Neural cell (in vitro differentiated cells): ENCODE data around the gene ZNF688. TPM values are rescaled to one million over a fixed set of nuclear protein-coding genes. Genes with fewer than 3 reads are reported as not detected.

Experiments
- H2AFZ ChIP-seq: fragments of 200-600, 300-800 bp; sonication (generic), shearing (Covaris generic); 2 replicates; pipeline ENCODE4 v1.6.0; 2014; ENCODE audit warnings: low read depth, mild to moderate bottlenecking, antibody characterized with exemption, low read length, moderate library complexity
- H3F3A ChIP-seq: fragments of 200-600 bp; shearing (Covaris generic); 2 replicates; pipeline ENCODE4 v1.6.1; 2016; ENCODE audit warnings: mild to moderate bottlenecking, moderate library complexity, mixed read lengths, antibody characterized with exemption, low read length; ENCODE audit not compliant: insufficient read depth, poor library complexity, severe bottlenecking
- H3K27ac ChIP-seq: fragments of 200-600, 300-800 bp; sonication (generic), shearing (Covaris generic); 2 replicates; pipeline ENCODE4 v1.5.1; 2014; ENCODE audit warnings: mild to moderate bottlenecking, low read length, moderate library complexity
- H3K27me3 ChIP-seq: fragments of 300-800, 200-600 bp; sonication (generic), shearing (Covaris generic); 2 replicates; pipeline ENCODE4 v1.6.0; 2014; ENCODE audit warnings: mild to moderate bottlenecking, low read depth, low read length, moderate library complexity; ENCODE audit not compliant: insufficient read depth
- H3K36me3 ChIP-seq: fragments of 300-800, 200-600 bp; sonication (generic), shearing (Covaris generic); 2 replicates; pipeline ENCODE4 v1.5.1; 2014; ENCODE audit warnings: mild to moderate bottlenecking, antibody characterized with exemption, low read length, moderate library complexity; ENCODE audit not compliant: insufficient read depth
- H3K4me2 ChIP-seq: fragments of 300-800, 200-600 bp; sonication (generic), shearing (Covaris generic); 2 replicates; pipeline ENCODE4 v1.6.0; 2014; ENCODE audit warnings: mild to moderate bottlenecking, low read length
- H3K4me3 ChIP-seq: fragments of 300-800, 200-600 bp; sonication (generic), shearing (Covaris generic); 2 replicates; pipeline ENCODE4 v1.5.1; 2014; ENCODE audit warnings: mild to moderate bottlenecking, low read length, moderate library complexity
- H3K79me2 ChIP-seq: fragments of 200-600 bp; shearing (Covaris generic); replicated peaks from 2 replicates; pipeline ENCODE4 v1.6.0; 2014; ENCODE audit warnings: mild to moderate bottlenecking, low read length, moderate library complexity; ENCODE audit not compliant: insufficient read depth
- H3K9ac ChIP-seq: fragments of 300-800, 200-600 bp; sonication (generic), shearing (Covaris generic); 2 replicates; pipeline ENCODE4 v1.6.1; 2016; ENCODE audit warnings: mild to moderate bottlenecking, low read length, mixed read lengths
- H3K9me2 ChIP-seq: fragments of 200-600 bp; shearing (Covaris generic); 2 replicates; pipeline ENCODE4 v1.6.1; 2016; ENCODE audit warnings: mild to moderate bottlenecking, low read length, mixed read lengths; ENCODE audit not compliant: insufficient read depth
- H3K9me3 ChIP-seq: fragments of 200-600, 300-800 bp; sonication (generic), shearing (Covaris generic); 2 replicates; pipeline ENCODE4 v1.6.1; 2016; ENCODE audit warnings: mild to moderate bottlenecking, mixed run types, low read length, moderate library complexity, mixed read lengths
- H4K20me1 ChIP-seq: fragments of 200-600 bp; shearing (Covaris generic); 2 replicates; pipeline ENCODE4 v1.6.1; 2016; ENCODE audit warnings: mild to moderate bottlenecking, mixed run types; ENCODE audit not compliant: insufficient read depth
- EP300 ChIP-seq: fragments of 450-650 bp; conservative IDR thresholded peaks from 2 replicates; pipeline ENCODE4 v1.6.1; 2014; ENCODE audit warnings: antibody characterized with exemption, mild to moderate bottlenecking, moderate library complexity; ENCODE audit not compliant: poor library complexity, severe bottlenecking
- EZH2 ChIP-seq: fragments of 200-600, 300-800 bp; shearing (Covaris generic), sonication (generic); IDR thresholded peaks from 2 replicates; pipeline ENCODE4 v1.6.1; 2014; ENCODE audit warnings: antibody characterized with exemption, low read length, borderline replicate concordance, mild to moderate bottlenecking; ENCODE audit not compliant: insufficient read depth, poor library complexity, severe bottlenecking
- MXI1 ChIP-seq: fragments of 450-650 bp; conservative IDR thresholded peaks from 2 replicates; pipeline ENCODE4 v1.6.1; 2014; ENCODE audit warnings: antibody characterized with exemption, mild to moderate bottlenecking; ENCODE audit not compliant: poor library complexity, severe bottlenecking
- POLR2AphosphoS5 ChIP-seq: IDR thresholded peaks from 2 replicates; pipeline ENCODE4 v1.6.1; 2012
- RAD21 ChIP-seq: fragments of 450-650 bp; conservative IDR thresholded peaks from 2 replicates; pipeline ENCODE4 v1.6.1; 2014; ENCODE audit warnings: antibody characterized with exemption, mild to moderate bottlenecking, moderate library complexity
- SMC3 ChIP-seq: fragments of 450-650 bp; conservative IDR thresholded peaks from 2 replicates; pipeline ENCODE4 v1.6.1; 2014; ENCODE audit warnings: antibody characterized with exemption, mild to moderate bottlenecking, moderate library complexity; ENCODE audit not compliant: poor library complexity
- TAF1 ChIP-seq: IDR thresholded peaks from 2 replicates; pipeline ENCODE4 v1.6.1; 2012; ENCODE audit warnings: low read depth
- polyA plus RNA-seq: library from polyadenylated mRNA; depleted of rRNA; stranded (reverse); fragments of >200 nt; gene quantifications from 2 replicates; pipeline ENCODE4 v1.2.3, GENCODE V29; 2014
- TF ChIP-seq, protein P1 (sequence below): fragments of 450-650 bp; IDR thresholded peaks from 2 replicates; pipeline ENCODE4 v1.5.1; 2014; ENCODE audit warnings: antibody characterized with exemption, mild to moderate bottlenecking, moderate library complexity; ENCODE audit not compliant: poor library complexity, severe bottlenecking
- TF ChIP-seq, protein P2 (sequence below): IDR thresholded peaks from 2 replicates; pipeline ENCODE4 v1.6.1; 2012; ENCODE audit warnings: borderline replicate concordance

ZNF688 gene
- polyA plus RNA-seq, 1 donor from 2014 or later = 28.4 TPM

DNA sequence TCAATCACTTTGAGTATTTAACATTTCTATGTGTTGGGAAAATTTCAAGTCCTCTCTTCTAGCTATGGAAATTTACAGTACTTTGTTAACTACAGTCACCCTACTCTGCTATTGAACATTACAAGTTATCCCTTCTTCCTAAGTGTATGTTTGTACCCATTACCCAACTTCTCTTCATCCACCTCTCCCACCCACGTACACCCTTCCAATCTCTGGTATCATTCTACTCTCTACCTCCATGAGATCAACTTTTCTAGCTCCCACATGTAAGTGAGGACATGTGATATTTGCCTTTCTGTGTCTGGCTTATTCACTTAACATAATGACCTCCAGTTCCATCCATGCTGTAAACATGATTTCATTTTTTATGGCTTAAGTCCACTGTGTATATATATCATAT lies 3.2 kb upstream of the ZNF688 start:
- Histone ChIP-seq H3K9me3 (no peaks in the 10 kb centered on the region), H3K79me2 (no peaks in the 10 kb centered on the region), H3K27ac (no peak overlapping the region), H4K20me1 (no peaks in the 10 kb centered on the region), H3K4me2 (no peak overlapping the region), H3K9me2 (no peaks in the 10 kb centered on the region), H3F3A (peaks cover 4% of the 10 kb centered on the region), H2AFZ (no peak overlapping the region), H3K27me3 (no peaks in the 10 kb centered on the region), H3K9ac (no peak overlapping the region), H3K4me3 (no peak overlapping the region), H3K36me3 (no peaks in the 10 kb centered on the region)
- no peak for TF ChIP-seq POLR2AphosphoS5
- TF ChIP-seq EP300 = no peak
- TF ChIP-seq, protein P1, sequence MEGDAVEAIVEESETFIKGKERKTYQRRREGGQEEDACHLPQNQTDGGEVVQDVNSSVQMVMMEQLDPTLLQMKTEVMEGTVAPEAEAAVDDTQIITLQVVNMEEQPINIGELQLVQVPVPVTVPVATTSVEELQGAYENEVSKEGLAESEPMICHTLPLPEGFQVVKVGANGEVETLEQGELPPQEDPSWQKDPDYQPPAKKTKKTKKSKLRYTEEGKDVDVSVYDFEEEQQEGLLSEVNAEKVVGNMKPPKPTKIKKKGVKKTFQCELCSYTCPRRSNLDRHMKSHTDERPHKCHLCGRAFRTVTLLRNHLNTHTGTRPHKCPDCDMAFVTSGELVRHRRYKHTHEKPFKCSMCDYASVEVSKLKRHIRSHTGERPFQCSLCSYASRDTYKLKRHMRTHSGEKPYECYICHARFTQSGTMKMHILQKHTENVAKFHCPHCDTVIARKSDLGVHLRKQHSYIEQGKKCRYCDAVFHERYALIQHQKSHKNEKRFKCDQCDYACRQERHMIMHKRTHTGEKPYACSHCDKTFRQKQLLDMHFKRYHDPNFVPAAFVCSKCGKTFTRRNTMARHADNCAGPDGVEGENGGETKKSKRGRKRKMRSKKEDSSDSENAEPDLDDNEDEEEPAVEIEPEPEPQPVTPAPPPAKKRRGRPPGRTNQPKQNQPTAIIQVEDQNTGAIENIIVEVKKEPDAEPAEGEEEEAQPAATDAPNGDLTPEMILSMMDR = no peak
- TF ChIP-seq SMC3 = no peak

DNA sequence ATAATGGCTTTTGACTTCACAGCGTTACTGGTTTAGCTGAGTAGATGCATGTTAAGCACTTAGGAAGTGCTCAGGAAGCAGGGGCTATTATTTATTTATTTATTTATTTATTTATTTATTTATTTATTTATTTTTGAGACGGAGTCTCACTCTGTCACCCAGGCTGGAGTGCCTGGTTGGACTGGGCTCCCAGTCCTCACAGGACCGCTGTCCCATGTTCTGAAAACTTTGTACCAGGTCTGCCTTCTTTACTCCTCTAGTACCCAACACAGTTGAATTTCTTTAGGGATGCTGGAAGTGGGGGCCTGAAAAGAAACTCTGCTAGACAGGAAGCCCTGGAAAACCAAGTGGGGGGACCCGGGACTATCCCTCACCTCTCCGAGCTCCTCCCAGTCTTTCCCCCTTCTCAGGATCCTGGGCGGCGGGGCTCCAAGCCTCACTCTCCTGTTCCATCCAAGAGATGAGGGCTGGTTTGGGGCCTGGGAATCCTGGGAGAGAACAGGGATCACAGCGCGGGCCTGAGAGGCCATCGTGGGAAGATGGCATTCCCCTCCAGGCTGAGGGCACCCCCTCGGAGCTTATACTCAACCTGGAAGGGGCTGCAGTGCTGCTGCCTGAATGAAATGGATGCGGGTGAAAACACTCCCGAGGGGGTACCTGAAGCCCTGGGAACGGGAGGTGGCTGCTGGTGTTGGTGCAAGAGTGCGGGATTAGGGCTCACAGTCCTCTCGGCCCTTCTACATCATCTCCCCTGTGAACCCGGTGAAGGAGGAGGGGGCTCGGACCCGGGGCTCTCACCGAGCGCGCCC lies 674 bp downstream of the ZNF688 start:
- H4K20me1 ChIP-seq = no peaks in the 10 kb centered on the region
- TF ChIP-seq SMC3 = no peak
- TF ChIP-seq, protein P2, sequence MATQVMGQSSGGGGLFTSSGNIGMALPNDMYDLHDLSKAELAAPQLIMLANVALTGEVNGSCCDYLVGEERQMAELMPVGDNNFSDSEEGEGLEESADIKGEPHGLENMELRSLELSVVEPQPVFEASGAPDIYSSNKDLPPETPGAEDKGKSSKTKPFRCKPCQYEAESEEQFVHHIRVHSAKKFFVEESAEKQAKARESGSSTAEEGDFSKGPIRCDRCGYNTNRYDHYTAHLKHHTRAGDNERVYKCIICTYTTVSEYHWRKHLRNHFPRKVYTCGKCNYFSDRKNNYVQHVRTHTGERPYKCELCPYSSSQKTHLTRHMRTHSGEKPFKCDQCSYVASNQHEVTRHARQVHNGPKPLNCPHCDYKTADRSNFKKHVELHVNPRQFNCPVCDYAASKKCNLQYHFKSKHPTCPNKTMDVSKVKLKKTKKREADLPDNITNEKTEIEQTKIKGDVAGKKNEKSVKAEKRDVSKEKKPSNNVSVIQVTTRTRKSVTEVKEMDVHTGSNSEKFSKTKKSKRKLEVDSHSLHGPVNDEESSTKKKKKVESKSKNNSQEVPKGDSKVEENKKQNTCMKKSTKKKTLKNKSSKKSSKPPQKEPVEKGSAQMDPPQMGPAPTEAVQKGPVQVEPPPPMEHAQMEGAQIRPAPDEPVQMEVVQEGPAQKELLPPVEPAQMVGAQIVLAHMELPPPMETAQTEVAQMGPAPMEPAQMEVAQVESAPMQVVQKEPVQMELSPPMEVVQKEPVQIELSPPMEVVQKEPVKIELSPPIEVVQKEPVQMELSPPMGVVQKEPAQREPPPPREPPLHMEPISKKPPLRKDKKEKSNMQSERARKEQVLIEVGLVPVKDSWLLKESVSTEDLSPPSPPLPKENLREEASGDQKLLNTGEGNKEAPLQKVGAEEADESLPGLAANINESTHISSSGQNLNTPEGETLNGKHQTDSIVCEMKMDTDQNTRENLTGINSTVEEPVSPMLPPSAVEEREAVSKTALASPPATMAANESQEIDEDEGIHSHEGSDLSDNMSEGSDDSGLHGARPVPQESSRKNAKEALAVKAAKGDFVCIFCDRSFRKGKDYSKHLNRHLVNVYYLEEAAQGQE = no peak
- no peak for TF ChIP-seq EP300
- TF ChIP-seq EZH2 = no peak
- no peak for TF ChIP-seq POLR2AphosphoS5
- no peak for TF ChIP-seq TAF1
- TF ChIP-seq MXI1 = no peak
- TF ChIP-seq RAD21 = no peak
- TF ChIP-seq, protein P1 = no peak
- H3K79me2 ChIP-seq = no peaks in the 10 kb centered on the region
- H3K4me2 ChIP-seq = peak overlapping the region; percentile 96
- peaks cover 7% of the 10 kb centered on the region for H3F3A ChIP-seq
- peak overlapping the region; percentile 79 for H3K4me3 ChIP-seq
- H3K36me3 ChIP-seq = no peaks in the 10 kb centered on the region
- no peaks in the 10 kb centered on the region for H3K9me3 ChIP-seq
- peak overlapping the region; percentile 96 for H3K9ac ChIP-seq
- no peaks in the 10 kb centered on the region for H3K9me2 ChIP-seq
- peak overlapping the region; percentile 68 for H2AFZ ChIP-seq
- H3K27me3 ChIP-seq = no peaks in the 10 kb centered on the region
- H3K27ac ChIP-seq = peak overlapping the region; percentile 98
